IMR-90 (cell line): Measurements from ENCODE around the gene SH2D1B.

Experiments used
- BHLHE40 ChIP-seq: fragments of 150-350 bp; IDR thresholded peaks from 2 replicates; pipeline ENCODE4 v1.6.1; 2016; ENCODE audit warnings: mild to moderate bottlenecking, low read depth, low read length
- CEBPB ChIP-seq: IDR thresholded peaks from 2 replicates; pipeline ENCODE4 v1.6.1; 2012; ENCODE audit warnings: low read depth, low read length, improper control_type of control experiment
- CHD1 ChIP-seq: IDR thresholded peaks from 2 replicates; pipeline ENCODE4 v1.6.1; 2012; ENCODE audit warnings: low read depth, low read length, improper control_type of control experiment
- NFE2L2 ChIP-seq: fragments of 150-350 bp; IDR thresholded peaks from 2 replicates; pipeline ENCODE4 v1.6.1; 2016; ENCODE audit warnings: low read depth, mild to moderate bottlenecking, low read length
- POLR2A ChIP-seq: IDR thresholded peaks from 2 replicates; pipeline ENCODE4 v1.6.1; 2012; ENCODE audit warnings: mild to moderate bottlenecking, low read depth, low read length
- RFX5 ChIP-seq: IDR thresholded peaks from 2 replicates; pipeline ENCODE4 v1.8.0; 2012; ENCODE audit warnings: low read depth, mild to moderate bottlenecking, low read length, moderate library complexity
- SMC3 ChIP-seq: fragments of 150-350 bp; IDR thresholded peaks from 2 replicates; pipeline ENCODE4 v1.6.1; 2016; ENCODE audit warnings: low read depth, mild to moderate bottlenecking, antibody characterized with exemption, low read length, moderate library complexity
- TF ChIP-seq, protein P1 (sequence below): conservative IDR thresholded peaks from 2 replicates; pipeline ENCODE4 v1.5.1; 2012; ENCODE audit warnings: mild to moderate bottlenecking, low read depth, low read length, improper control_type of control experiment
- TF ChIP-seq, protein P2 (sequence below): fragments of 150-350 bp; IDR thresholded peaks from 2 replicates; pipeline ENCODE4 v1.6.1; 2016; ENCODE audit warnings: low read depth, mild to moderate bottlenecking, low read length, moderate library complexity, borderline replicate concordance
- TF ChIP-seq, protein P3 (sequence below): fragments of 150-350 bp; IDR thresholded peaks from 2 replicates; pipeline ENCODE4 v1.6.1; 2017; ENCODE audit warnings: mild to moderate bottlenecking, antibody characterized with exemption, low read length, low read depth

DNA sequence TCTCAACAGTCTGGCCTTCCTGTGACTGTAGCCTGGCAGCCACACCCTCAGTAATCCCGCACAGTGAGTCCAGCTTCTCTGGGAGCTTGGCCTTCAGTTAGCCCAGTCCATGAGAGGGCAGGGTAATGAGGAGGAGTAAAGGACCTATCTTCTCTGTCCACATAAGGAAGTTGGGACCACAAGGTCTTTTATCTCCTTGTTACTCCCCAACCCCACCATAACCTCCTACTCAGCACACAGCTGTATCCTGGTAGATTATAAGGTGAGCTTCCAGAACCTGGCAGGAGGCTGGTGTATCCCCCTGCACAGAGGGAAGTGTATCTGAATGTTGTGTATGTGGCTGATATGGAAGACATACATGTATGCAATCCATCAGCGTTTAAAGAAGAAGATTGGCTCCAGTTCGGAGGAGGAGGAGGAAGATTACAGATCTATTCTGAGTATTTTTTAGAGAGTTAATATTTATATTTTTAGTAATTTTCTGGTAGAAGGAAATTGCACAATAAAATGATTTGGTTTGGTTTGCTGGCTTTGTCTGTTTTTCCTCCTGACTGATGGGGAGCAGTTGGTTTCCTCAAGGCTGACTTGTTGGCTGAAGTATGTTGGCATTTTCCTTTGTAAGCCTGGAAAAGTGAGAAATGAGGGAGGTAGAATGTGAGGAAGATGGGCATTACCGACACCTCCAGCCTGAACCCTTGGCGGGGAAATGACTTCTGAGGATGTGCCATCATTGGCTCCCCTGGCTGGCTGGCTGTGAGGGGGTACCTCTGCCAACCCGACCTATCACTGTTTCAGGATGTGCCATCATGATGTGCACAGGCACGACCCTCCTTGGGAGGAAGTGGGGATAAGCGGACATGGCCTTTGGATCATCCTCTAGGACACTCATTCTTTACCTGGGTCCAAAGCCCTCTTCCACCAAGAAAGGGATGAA is 25.4 kb downstream of the SH2D1B start:
- TF ChIP-seq, protein P1, sequence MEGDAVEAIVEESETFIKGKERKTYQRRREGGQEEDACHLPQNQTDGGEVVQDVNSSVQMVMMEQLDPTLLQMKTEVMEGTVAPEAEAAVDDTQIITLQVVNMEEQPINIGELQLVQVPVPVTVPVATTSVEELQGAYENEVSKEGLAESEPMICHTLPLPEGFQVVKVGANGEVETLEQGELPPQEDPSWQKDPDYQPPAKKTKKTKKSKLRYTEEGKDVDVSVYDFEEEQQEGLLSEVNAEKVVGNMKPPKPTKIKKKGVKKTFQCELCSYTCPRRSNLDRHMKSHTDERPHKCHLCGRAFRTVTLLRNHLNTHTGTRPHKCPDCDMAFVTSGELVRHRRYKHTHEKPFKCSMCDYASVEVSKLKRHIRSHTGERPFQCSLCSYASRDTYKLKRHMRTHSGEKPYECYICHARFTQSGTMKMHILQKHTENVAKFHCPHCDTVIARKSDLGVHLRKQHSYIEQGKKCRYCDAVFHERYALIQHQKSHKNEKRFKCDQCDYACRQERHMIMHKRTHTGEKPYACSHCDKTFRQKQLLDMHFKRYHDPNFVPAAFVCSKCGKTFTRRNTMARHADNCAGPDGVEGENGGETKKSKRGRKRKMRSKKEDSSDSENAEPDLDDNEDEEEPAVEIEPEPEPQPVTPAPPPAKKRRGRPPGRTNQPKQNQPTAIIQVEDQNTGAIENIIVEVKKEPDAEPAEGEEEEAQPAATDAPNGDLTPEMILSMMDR: no peak
- TF ChIP-seq RFX5 (no peak), CEBPB (no peak), POLR2A (no peak), SMC3 (no peak), CHD1 (no peak), BHLHE40 (no peak), NFE2L2 (no peak)
- TF ChIP-seq, protein P2, sequence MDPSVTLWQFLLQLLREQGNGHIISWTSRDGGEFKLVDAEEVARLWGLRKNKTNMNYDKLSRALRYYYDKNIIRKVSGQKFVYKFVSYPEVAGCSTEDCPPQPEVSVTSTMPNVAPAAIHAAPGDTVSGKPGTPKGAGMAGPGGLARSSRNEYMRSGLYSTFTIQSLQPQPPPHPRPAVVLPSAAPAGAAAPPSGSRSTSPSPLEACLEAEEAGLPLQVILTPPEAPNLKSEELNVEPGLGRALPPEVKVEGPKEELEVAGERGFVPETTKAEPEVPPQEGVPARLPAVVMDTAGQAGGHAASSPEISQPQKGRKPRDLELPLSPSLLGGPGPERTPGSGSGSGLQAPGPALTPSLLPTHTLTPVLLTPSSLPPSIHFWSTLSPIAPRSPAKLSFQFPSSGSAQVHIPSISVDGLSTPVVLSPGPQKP: no peak
- TF ChIP-seq, protein P3, sequence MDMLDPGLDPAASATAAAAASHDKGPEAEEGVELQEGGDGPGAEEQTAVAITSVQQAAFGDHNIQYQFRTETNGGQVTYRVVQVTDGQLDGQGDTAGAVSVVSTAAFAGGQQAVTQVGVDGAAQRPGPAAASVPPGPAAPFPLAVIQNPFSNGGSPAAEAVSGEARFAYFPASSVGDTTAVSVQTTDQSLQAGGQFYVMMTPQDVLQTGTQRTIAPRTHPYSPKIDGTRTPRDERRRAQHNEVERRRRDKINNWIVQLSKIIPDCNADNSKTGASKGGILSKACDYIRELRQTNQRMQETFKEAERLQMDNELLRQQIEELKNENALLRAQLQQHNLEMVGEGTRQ: no peak
